Body of pancreas (tissue), 4 donors: ENCODE measurements around the gene SIPA1L3. TPM values are rescaled to one million over a fixed set of nuclear protein-coding genes. Genes with fewer than 3 reads are reported as not detected.

Source experiments
- ATAC-seq: fragments of 150-250 bp; one replicate; pipeline ENCODE4 v1.9.1; 2016
- DNase-seq, 4 donors: peaks; one replicate each; pipeline ENCODE4 v3.0.0-alpha.2; 2019
- H3K27ac ChIP-seq, 4 donors: fragments of 200-600 bp; sonication (generic); 1 replicate in 3 of 4; 2 replicates in 1 of 4; pipeline versions ENCODE4 v1.5.1 to v1.6.1; 2016 to 2019; ENCODE audit warnings: mild to moderate bottlenecking in 1 of 4, mixed read lengths in 1 of 4, moderate library complexity in 1 of 4
- H3K27me3 ChIP-seq, 2 donors: fragments of 200-600 bp; sonication (generic); one replicate each; pipeline ENCODE4 v1.6.0; 2016; ENCODE audit warnings: mild to moderate bottlenecking in 1 of 2
- H3K36me3 ChIP-seq, 2 donors: fragments of 200-600 bp; sonication (generic); replicated peaks in 1 of 2; 2 replicates each; pipeline ENCODE4 v1.5.1; 2016; ENCODE audit warnings: low read depth in 2 of 2; ENCODE audit not compliant: insufficient read depth in 1 of 2
- H3K4me1 ChIP-seq: fragments of 200-600 bp; sonication (generic); one replicate; pipeline ENCODE4 v1.6.0; 2016
- H3K4me3 ChIP-seq, 2 donors: fragments of 200-600 bp; sonication (generic); 1 replicate in 1 of 2; 2 replicates in 1 of 2; pipeline ENCODE4 v1.5.1; 2016 to 2019
- H3K9me3 ChIP-seq, 3 donors: fragments of 200-600 bp; sonication (generic); 1 replicate in 2 of 3; 2 replicates in 1 of 3; pipeline ENCODE4 v1.5.1; 2016
- CTCF ChIP-seq, 7 experiments: fragments of 450-650 bp in 4 of 7; fragments of 200-600 bp in 3 of 7; sonication (generic) in 3 of 7; IDR thresholded peaks; one replicate each; pipeline ENCODE4 v1.5.1; 2016 to 2019; ENCODE audit warnings: antibody characterized with exemption in 7 of 7
- POLR2A ChIP-seq, 3 donors: fragments of 450-650 bp; IDR thresholded peaks; one replicate each; pipeline ENCODE4 v1.6.1; 2016; ENCODE audit warnings: antibody characterized with exemption in 3 of 3, mild to moderate bottlenecking in 2 of 3
- WGBS, 2 donors: methylation state at CpG; one replicate each; pipeline ENCODE4 v1.1.5; 2017; 5-methylcytosine and 5-hydroxymethylcytosine counted together
- intact Hi-C: fragments of 100-400 bp; cut with DNase I; formaldehyde crosslinking; loops from one replicate; pipeline ENCODE4 v1.15.1; 2023
- total RNA-seq, 2 donors: library from RNA; depleted of rRNA; stranded (reverse); fragments of >200 nt; gene quantifications; one replicate each; pipeline ENCODE4 v1.1.0, GENCODE V29; 2016

Gene SIPA1L3
- total RNA-seq, 2 donors from 2014 or later, result 41.5 to 62.0 TPM

- no peak for TF ChIP-seq POLR2A (IDR thresholded peaks at IDR 0.05)
- no peak for TF ChIP-seq CTCF (IDR thresholded peaks at IDR 0.05)
- ATAC-seq, result no peak
- 0% methylated on average over 1 of the region's 1 CpG for WGBS, 2 donors
- Histone ChIP-seq H3K36me3 (no peaks in the 10 kb centered on the region), H3K27me3 (no peaks in the 10 kb centered on the region), H3K4me1 (peaks cover 66% of the 10 kb centered on the region), H3K4me3 (no peak overlapping the region), H3K27ac (peak overlapping the region in 2 of 4 donors; percentile 75 to 89), H3K9me3 (no peaks in the 10 kb centered on the region)
- intact Hi-C loops, result no loop called here
- DNase-seq, result no peak
These were observed 28.3 kb downstream of the SIPA1L3 start for GRCh38 chr19:37935341-37935740.

GRCh38 chr19:37936166-37936565 lies 29.2 kb downstream of the SIPA1L3 start:
- intact Hi-C loops, result no loop called here
- H3K27me3 ChIP-seq, result no peaks in the 10 kb centered on the region
- peak overlapping the region in 3 of 4 donors; percentile 23 to 89 (median 75) for H3K27ac ChIP-seq
- TF ChIP-seq CTCF (IDR thresholded peaks at IDR 0.05) (no peak), POLR2A (IDR thresholded peaks at IDR 0.05) (no peak)
- peak; percentile 22 to 73 (median 55) for DNase-seq
- no peak overlapping the region for H3K4me3 ChIP-seq
- H3K36me3 ChIP-seq, result no peaks in the 10 kb centered on the region
- H3K9me3 ChIP-seq, result no peaks in the 10 kb centered on the region
- H3K4me1 ChIP-seq, result peaks cover 63% of the 10 kb centered on the region
- WGBS, 2 donors, result 22 to 29% methylated on average over 2 of the region's 2 CpGs
- peak; percentile 41 for ATAC-seq

- Histone ChIP-seq H3K4me3 (no peak overlapping the region), H3K9me3 (no peaks in the 10 kb centered on the region), H3K36me3 (no peaks in the 10 kb centered on the region), H3K27ac (peak overlapping the region in 2 of 4 donors; percentile 75 to 89), H3K27me3 (no peaks in the 10 kb centered on the region), H3K4me1 (peaks cover 63% of the 10 kb centered on the region)
- no peak for TF ChIP-seq CTCF (IDR thresholded peaks at IDR 0.05)
- no peak for TF ChIP-seq POLR2A (IDR thresholded peaks at IDR 0.05)
- intact Hi-C loops, result no loop called here
- WGBS, 2 donors, result 94 to 100% methylated on average over 2 of the region's 2 CpGs
- DNase-seq, result no peak
- ATAC-seq, result no peak
These were observed 29.9 kb downstream of the SIPA1L3 start for GRCh38 chr19:37936886-37937285.

GRCh38 chr19:37938353-37938752 lies 31.3 kb downstream of the SIPA1L3 start:
- Histone ChIP-seq H3K27me3 (no peaks in the 10 kb centered on the region), H3K4me3 (no peak overlapping the region), H3K4me1 (peaks cover 60% of the 10 kb centered on the region), H3K36me3 (no peaks in the 10 kb centered on the region), H3K27ac (no peak overlapping the region), H3K9me3 (no peaks in the 10 kb centered on the region)
- ATAC-seq (no peak), DNase-seq (no peak)
- 92% methylated on average over 1 of the region's 1 CpG; no CpG with 5 or more reads in 1 of the 2 donors for WGBS, 2 donors
- TF ChIP-seq POLR2A (IDR thresholded peaks at IDR 0.05) (no peak), CTCF (IDR thresholded peaks at IDR 0.05) (no peak)
- intact Hi-C loops, result no loop called here

- TF ChIP-seq CTCF (IDR thresholded peaks at IDR 0.05) (no peak), POLR2A (IDR thresholded peaks at IDR 0.05) (no peak)
- no peak for ATAC-seq
- intact Hi-C loops, result no loop called here
- Histone ChIP-seq H3K4me3 (no peak overlapping the region), H3K4me1 (peaks cover 36% of the 10 kb centered on the region), H3K27ac (peak overlapping the region in 2 of 4 donors; percentile 1 to 3), H3K9me3 (no peaks in the 10 kb centered on the region), H3K27me3 (no peaks in the 10 kb centered on the region), H3K36me3 (no peaks in the 10 kb centered on the region)
- WGBS, 2 donors, result 53 to 67% methylated on average over 12 of the region's 12 CpGs
- no peak for DNase-seq
These were observed 34.9 kb downstream of the SIPA1L3 start for GRCh38 chr19:37941782-37942515.
